ENCODE data around the gene PRSS48. TPM values are rescaled to one million over a fixed set of nuclear protein-coding genes. Genes with fewer than 3 reads are reported as not detected.
"Not testable (repeated sequence)": the region's sequence is repeated elsewhere in the genome, so short reads cannot be mapped to it uniquely, and the experiment has no call there.

PRSS48 gene
- total RNA-seq, 1 experiment from 2014 or later: not detected

DNA sequence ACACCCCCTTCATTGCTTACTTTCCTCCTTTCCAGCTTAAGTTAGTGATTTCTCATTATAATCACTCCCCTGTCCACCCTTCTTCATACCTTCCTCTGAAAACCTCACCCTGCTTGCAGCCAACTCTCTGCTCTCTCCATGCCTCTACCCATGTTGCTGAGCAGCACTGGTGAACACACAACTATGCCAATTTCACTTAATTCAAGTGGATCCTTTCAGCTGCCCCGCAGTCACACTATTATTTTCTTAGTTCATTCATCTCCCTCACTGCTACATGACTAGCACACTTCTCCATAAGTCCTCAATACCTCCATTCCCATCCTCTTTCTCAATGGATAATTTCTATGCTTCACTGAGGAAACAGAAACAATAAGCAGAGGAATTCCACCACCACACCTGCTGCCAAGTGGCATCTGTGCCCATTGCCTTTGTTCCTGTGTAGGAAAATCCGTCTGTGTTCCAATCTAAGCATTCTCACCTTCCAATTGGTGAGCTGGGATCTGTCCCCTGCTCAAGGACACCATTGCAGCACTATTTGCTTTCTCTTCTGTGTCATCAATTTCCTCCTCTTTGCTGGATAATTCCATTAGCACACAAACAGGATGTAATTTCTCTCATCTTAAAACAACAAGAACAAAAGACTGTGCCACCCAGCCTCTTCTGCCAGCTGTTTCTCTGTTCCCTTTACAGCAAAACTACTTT lies 25.2 kb upstream of the PRSS48 start:
- H3K56ac ChIP-seq (ENCODE audit: insufficient read length, low read depth, low read length): no peak overlapping the region
- no peak overlapping the region for H3K9ac ChIP-seq (ENCODE audit: extremely low read depth, insufficient read length, low read length)
- no peak overlapping the region for H2AFZ ChIP-seq (ENCODE audit: low read length)
- no peak overlapping the region for H4K5ac ChIP-seq (ENCODE audit: insufficient read length, low read depth, low read length)
- H3K4me1 Mint-ChIP-seq: peaks cover 18 to 19% of the 10 kb centered on the region in 2 experiments
- H3K27me3 Mint-ChIP-seq (ENCODE audit: low read depth): no peaks in the 10 kb centered on the region
- peaks cover 6 to 8% (median 8%) of the 10 kb centered on the region in 3 experiments; a peak in 5 of 7 replicates for H3K36me3 Mint-ChIP-seq (ENCODE audit: insufficient read depth in 1 of 3, low read depth in 3 of 3)
- H4K8ac ChIP-seq (replicated peaks; ENCODE audit: insufficient read length, low read depth, low read length): no peak overlapping the region
- no peak overlapping the region for H2BK15ac ChIP-seq (ENCODE audit: low read depth, low read length)
- H3K27ac Mint-ChIP-seq: no peak overlapping the region
- no peaks in the 10 kb centered on the region for H3K27me3 ChIP-seq (ENCODE audit: insufficient read depth, low read length)
- H3K79me2 ChIP-seq (ENCODE audit: insufficient read depth, low read length): no peaks in the 10 kb centered on the region; the same call in 1 of the 2 replicates
- no peak overlapping the region for H3K4me2 ChIP-seq (ENCODE audit: insufficient read depth, insufficient read length, low read length)
- no peak overlapping the region for H3T11ph ChIP-seq (ENCODE audit: low read length)
- no CpG with 5 or more reads among the region's 2 CpGs for WGBS (ENCODE audit: extremely low coverage, insufficient read length, low lambda C conversion rate)
- TF ChIP-seq, protein P1, sequence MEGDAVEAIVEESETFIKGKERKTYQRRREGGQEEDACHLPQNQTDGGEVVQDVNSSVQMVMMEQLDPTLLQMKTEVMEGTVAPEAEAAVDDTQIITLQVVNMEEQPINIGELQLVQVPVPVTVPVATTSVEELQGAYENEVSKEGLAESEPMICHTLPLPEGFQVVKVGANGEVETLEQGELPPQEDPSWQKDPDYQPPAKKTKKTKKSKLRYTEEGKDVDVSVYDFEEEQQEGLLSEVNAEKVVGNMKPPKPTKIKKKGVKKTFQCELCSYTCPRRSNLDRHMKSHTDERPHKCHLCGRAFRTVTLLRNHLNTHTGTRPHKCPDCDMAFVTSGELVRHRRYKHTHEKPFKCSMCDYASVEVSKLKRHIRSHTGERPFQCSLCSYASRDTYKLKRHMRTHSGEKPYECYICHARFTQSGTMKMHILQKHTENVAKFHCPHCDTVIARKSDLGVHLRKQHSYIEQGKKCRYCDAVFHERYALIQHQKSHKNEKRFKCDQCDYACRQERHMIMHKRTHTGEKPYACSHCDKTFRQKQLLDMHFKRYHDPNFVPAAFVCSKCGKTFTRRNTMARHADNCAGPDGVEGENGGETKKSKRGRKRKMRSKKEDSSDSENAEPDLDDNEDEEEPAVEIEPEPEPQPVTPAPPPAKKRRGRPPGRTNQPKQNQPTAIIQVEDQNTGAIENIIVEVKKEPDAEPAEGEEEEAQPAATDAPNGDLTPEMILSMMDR (conservative IDR thresholded peaks at IDR 0.05): no peak
- no peak overlapping the region for H3K18ac ChIP-seq (ENCODE audit: insufficient read length, low read depth, low read length)
- H3K4ac ChIP-seq (ENCODE audit: low read depth, low read length): no peak overlapping the region
- no peak overlapping the region for H2BK5ac ChIP-seq (ENCODE audit: insufficient read length, low read length)
- DNase-seq: no peak
- no peak overlapping the region for H2BK20ac ChIP-seq (ENCODE audit: low read depth, low read length, poor library complexity, severe bottlenecking)
- no peak overlapping the region for H2BK120ac ChIP-seq (ENCODE audit: low read depth, low read length, poor library complexity, severe bottlenecking)
- peaks cover 7% of the 10 kb centered on the region; the same call in 1 of the 2 replicates for H3K4me1 ChIP-seq (ENCODE audit: insufficient read depth, low read length)
- no peaks in the 10 kb centered on the region for H3K79me1 ChIP-seq (ENCODE audit: insufficient read depth, low read depth, low read length, poor library complexity, severe bottlenecking)
- H3K23me2 ChIP-seq (ENCODE audit: insufficient read length, low read depth, low read length, poor library complexity, severe bottlenecking): no peaks in the 10 kb centered on the region
- no peak overlapping the region for H3K4me3 Mint-ChIP-seq
- no peaks in the 10 kb centered on the region for H4K20me1 ChIP-seq (ENCODE audit: control insufficient read depth, insufficient read depth, insufficient read length)
- no peak overlapping the region for H4K91ac ChIP-seq (ENCODE audit: insufficient read length, low read depth, low read length)
- H2BK12ac ChIP-seq (ENCODE audit: insufficient read length, low read depth, low read length): no peak overlapping the region
- peaks cover 5 to 6% of the 10 kb centered on the region in 2 experiments; a peak in 3 of 5 replicates for H3K9me3 Mint-ChIP-seq
- H3K9me3 ChIP-seq (ENCODE audit: control insufficient read depth, low read depth, low read length): no peaks in the 10 kb centered on the region
- H3K14ac ChIP-seq (ENCODE audit: insufficient read depth, low read length): no peak overlapping the region
- H3K27ac ChIP-seq (ENCODE audit: insufficient read length, low read depth, low read length): no peak overlapping the region
- no peak overlapping the region for H2AK5ac ChIP-seq (ENCODE audit: insufficient read length, low read length)
- H3K23ac ChIP-seq (ENCODE audit: insufficient read length, low read depth, low read length): no peak overlapping the region

DNA sequence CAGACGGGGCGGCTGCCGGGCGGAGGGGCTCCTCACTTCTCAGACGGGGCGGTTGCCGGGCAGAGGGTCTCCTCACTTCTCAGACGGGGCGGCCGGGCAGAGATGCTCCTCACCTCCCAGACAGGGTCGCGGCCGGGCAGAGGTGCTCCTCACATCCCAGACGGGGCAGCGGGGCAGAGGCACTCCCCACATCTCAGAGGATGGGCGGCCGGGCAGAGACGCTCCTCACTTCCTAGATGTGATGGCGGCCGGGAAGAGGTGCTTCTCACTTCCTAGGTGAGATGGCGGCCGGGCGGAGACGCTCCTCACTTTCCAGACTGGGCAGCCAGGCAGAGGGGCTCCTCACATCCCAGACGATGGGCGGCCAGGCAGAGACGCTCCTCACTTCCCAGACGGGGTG lies 21.7 kb upstream of the PRSS48 start:
- not testable (repeated sequence) for H3K4me1 Mint-ChIP-seq; H3K18ac ChIP-seq (ENCODE audit: insufficient read length, low read depth, low read length); H3K14ac ChIP-seq (ENCODE audit: insufficient read depth, low read length); H3K79me2 ChIP-seq (ENCODE audit: insufficient read depth, low read length); H4K91ac ChIP-seq (ENCODE audit: insufficient read length, low read depth, low read length); H3K9me3 Mint-ChIP-seq; H3K9me3 ChIP-seq (ENCODE audit: control insufficient read depth, low read depth, low read length); H2AK5ac ChIP-seq (ENCODE audit: insufficient read length, low read length); H2BK12ac ChIP-seq (ENCODE audit: insufficient read length, low read depth, low read length); DNase-seq; H2BK15ac ChIP-seq (ENCODE audit: low read depth, low read length); H3K4me1 ChIP-seq (ENCODE audit: insufficient read depth, low read length); H2AFZ ChIP-seq (ENCODE audit: low read length); H3K27me3 Mint-ChIP-seq (ENCODE audit: low read depth); H4K20me1 ChIP-seq (ENCODE audit: control insufficient read depth, insufficient read depth, insufficient read length); H3K27ac ChIP-seq (ENCODE audit: insufficient read length, low read depth, low read length); H4K5ac ChIP-seq (ENCODE audit: insufficient read length, low read depth, low read length); H3K4ac ChIP-seq (ENCODE audit: low read depth, low read length); H3K23ac ChIP-seq (ENCODE audit: insufficient read length, low read depth, low read length); H2BK20ac ChIP-seq (ENCODE audit: low read depth, low read length, poor library complexity, severe bottlenecking); H3K27me3 ChIP-seq (ENCODE audit: insufficient read depth, low read length); H3K9ac ChIP-seq (ENCODE audit: extremely low read depth, insufficient read length, low read length); H3K56ac ChIP-seq (ENCODE audit: insufficient read length, low read depth, low read length); H3K79me1 ChIP-seq (ENCODE audit: insufficient read depth, low read depth, low read length, poor library complexity, severe bottlenecking); H4K8ac ChIP-seq (replicated peaks; ENCODE audit: insufficient read length, low read depth, low read length); H3K23me2 ChIP-seq (ENCODE audit: insufficient read length, low read depth, low read length, poor library complexity, severe bottlenecking); H3K4me2 ChIP-seq (ENCODE audit: insufficient read depth, insufficient read length, low read length); H3K27ac Mint-ChIP-seq; H2BK5ac ChIP-seq (ENCODE audit: insufficient read length, low read length); H2BK120ac ChIP-seq (ENCODE audit: low read depth, low read length, poor library complexity, severe bottlenecking); H3K4me3 Mint-ChIP-seq; H3T11ph ChIP-seq (ENCODE audit: low read length)
- H3K36me3 Mint-ChIP-seq (ENCODE audit: insufficient read depth in 1 of 3, low read depth in 3 of 3): peaks cover 11 to 16% (median 12%) of the 10 kb centered on the region in 3 experiments
- WGBS (ENCODE audit: extremely low coverage, insufficient read length, low lambda C conversion rate): no CpG with 5 or more reads among the region's 28 CpGs

Data from H9 (cell line).